Pancreas (tissue), 10 donors: ENCODE measurements around the gene GALNT9. TPM values are rescaled to one million over a fixed set of nuclear protein-coding genes. Genes with fewer than 3 reads are reported as not detected.

Experiments used
- ATAC-seq, 4 donors: fragments of 200-7000 bp; cut with Tn5 transposase; one replicate each; pipeline versions ENCODE4 v1.8.0 to v1.9.1; 2020; ENCODE audit warnings: mild to moderate bottlenecking in 4 of 4, moderate library complexity in 4 of 4
- DNase-seq, 6 donors: peaks; one replicate each; pipeline ENCODE4 v3.0.0-alpha.2; 2020
- FAIRE-seq: peaks from 2 replicates; lab custom pipeline; 2012; peaks lifted over from hg19 to GRCh38; lab: Jason Lieb, UNC
- H3K27ac ChIP-seq, 4 donors: fragments of 200-600 bp; sonication (generic); 1 replicate in 3 of 4; 2 replicates in 1 of 4; pipeline versions ENCODE4 v1.5.0 to v1.8.0; 2020
- H3K27me3 ChIP-seq, 4 donors: fragments of 200-600 bp; one replicate each; pipeline ENCODE4 v1.8.0; 2021
- H3K36me3 ChIP-seq, 3 donors: fragments of 200-600 bp; sonication (generic) in 1 of 3; one replicate each; pipeline versions ENCODE4 v1.5.0 to v1.8.0; 2020 to 2021
- H3K4me1 ChIP-seq, 3 donors: fragments of 200-600 bp; one replicate each; pipeline ENCODE4 v1.8.0; 2021
- H3K4me3 ChIP-seq, 4 donors: fragments of 200-600 bp; sonication (generic) in 2 of 4; one replicate each; pipeline versions ENCODE4 v1.5.0 to v1.8.0; 2020 to 2021
- H3K9me3 ChIP-seq, 4 donors: fragments of 200-600 bp; one replicate each; pipeline ENCODE4 v1.8.0; 2021
- WGBS, 2 donors: extraction: QIAGEN DNeasy Blood & Tissue Kit; methylation state at CpG; one replicate each; pipeline ENCODE4 v1.1.7; 2013; 5-methylcytosine and 5-hydroxymethylcytosine counted together
- intact Hi-C, 3 donors: fragments of 100-400 bp; cut with DNase I; formaldehyde crosslinking; loops; one replicate each; pipeline versions ENCODE4 v1.11.1 to v1.14.2; 2022
- polyA plus RNA-seq, 2 donors: library from polyadenylated mRNA; stranded (reverse); fragments of 200-250 nt; gene quantifications; one replicate each; pipeline ENCODE4 v1.2.3, GENCODE V29; 2013
- total RNA-seq, 6 donors: library from RNA; stranded (reverse); fragmentation: NEBNext Ultra II Directional in 4 of 6; extraction: Animal tissue kit (Norgen Biotek cat#: 25700) in 4 of 6; gene quantifications; one replicate each; pipeline versions ENCODE4 v1.2.1 to v1.2.4, GENCODE V29; 2021 to 2023
- TF ChIP-seq, protein P1 (sequence below), 4 donors: fragments of 200-600 bp; sonication (generic) in 3 of 4; IDR thresholded peaks; one replicate each; pipeline versions ENCODE4 v1.5.0 to v1.8.0; 2021; ENCODE audit warnings: antibody characterized with exemption in 4 of 4
- donor health status: healthy with polysubstance abuse.
- donor health status: DM: no; HTN: no; CAD: no; lungs with moderate emphysema.
- donor health status: DM: no; HTN: no; CAD: no.
- donor health status: control.
- donor health status: control.
- donor health status: Bipolar disorder and iron deficiency.
- donor health status: DM: yes; HTN: yes; CAD: no.
- donor health status: DM: no; HTN: no; CAD: no.
- donor health status: DM: no; HTN: no; CAD: no.
- donor health status: DM: yes; HTN: yes; CAD: no.

The GALNT9 gene
- total and polyA plus RNA-seq, 8 donors = 0.09 to 0.46 (median 0.25) TPM; not detected in 5

DNA sequence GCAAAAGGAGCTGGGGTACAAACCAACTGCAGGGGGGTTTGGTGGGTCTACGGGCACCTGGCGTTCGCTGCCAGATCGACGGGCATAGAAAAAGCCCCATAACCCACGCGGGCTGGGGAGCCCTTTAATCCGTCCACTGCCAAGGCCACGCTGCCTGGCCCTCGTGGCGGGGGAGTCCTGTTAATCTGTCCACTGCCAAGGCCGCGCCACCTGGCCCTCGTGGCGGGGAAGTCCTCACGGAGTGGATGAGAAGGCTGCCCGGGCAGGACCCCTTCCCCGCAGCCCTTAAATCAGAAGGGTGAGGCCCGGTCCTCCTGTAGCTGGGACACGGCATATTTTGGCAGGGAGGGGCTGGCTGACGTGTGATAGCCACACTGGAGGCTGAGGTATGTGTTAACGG is 99.0 kb downstream of the GALNT9 start:
- FAIRE-seq = no peak
- intact Hi-C loops = no loop called here
- Histone ChIP-seq H3K9me3 (no peaks in the 10 kb centered on the region), H3K4me1 (no peaks in the 10 kb centered on the region), H3K27ac (no peak overlapping the region), H3K4me3 (no peak overlapping the region), H3K36me3 (no peaks in the 10 kb centered on the region), H3K27me3 (peaks cover 0 to 13% (median 2%) of the 10 kb centered on the region in 4 donors)
- ATAC-seq = no peak
- TF ChIP-seq, protein P1, sequence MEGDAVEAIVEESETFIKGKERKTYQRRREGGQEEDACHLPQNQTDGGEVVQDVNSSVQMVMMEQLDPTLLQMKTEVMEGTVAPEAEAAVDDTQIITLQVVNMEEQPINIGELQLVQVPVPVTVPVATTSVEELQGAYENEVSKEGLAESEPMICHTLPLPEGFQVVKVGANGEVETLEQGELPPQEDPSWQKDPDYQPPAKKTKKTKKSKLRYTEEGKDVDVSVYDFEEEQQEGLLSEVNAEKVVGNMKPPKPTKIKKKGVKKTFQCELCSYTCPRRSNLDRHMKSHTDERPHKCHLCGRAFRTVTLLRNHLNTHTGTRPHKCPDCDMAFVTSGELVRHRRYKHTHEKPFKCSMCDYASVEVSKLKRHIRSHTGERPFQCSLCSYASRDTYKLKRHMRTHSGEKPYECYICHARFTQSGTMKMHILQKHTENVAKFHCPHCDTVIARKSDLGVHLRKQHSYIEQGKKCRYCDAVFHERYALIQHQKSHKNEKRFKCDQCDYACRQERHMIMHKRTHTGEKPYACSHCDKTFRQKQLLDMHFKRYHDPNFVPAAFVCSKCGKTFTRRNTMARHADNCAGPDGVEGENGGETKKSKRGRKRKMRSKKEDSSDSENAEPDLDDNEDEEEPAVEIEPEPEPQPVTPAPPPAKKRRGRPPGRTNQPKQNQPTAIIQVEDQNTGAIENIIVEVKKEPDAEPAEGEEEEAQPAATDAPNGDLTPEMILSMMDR (IDR thresholded peaks at IDR 0.05) = no peak
- WGBS, 2 donors = 67 to 79% methylated on average over 22 of the region's 22 CpGs
- no peak for DNase-seq

DNA sequence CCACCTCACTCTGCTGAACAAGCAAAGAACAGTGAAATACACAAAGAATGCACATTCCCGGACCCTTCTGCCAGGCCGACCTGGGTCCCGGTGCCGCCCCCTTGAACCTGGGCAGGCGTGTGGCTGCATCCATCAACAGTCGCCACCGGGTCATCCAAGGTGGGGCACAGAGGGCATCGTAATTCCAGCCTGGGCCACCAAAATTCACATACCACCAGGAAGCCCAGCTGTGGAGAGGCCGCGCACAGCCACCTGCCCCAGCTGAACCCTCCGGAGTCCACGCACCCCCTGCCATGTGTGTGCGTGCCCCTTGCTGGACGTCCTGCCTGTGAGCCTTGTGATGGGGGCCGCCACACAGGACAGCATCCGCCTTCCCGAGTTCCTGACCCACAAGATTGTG is 99.5 kb downstream of the GALNT9 start:
- no peaks in the 10 kb centered on the region for H3K9me3 ChIP-seq
- H3K27ac ChIP-seq = no peak overlapping the region
- no peaks in the 10 kb centered on the region for H3K36me3 ChIP-seq
- WGBS, 2 donors = 72 to 84% methylated on average over 17 of the region's 17 CpGs
- peaks cover 0 to 13% (median 2%) of the 10 kb centered on the region in 4 donors for H3K27me3 ChIP-seq
- no peak for DNase-seq
- intact Hi-C loops = no loop called here
- FAIRE-seq = no peak
- no peak for ATAC-seq
- no peaks in the 10 kb centered on the region for H3K4me1 ChIP-seq
- TF ChIP-seq, protein P1 (IDR thresholded peaks at IDR 0.05) = no peak
- no peak overlapping the region for H3K4me3 ChIP-seq

DNA sequence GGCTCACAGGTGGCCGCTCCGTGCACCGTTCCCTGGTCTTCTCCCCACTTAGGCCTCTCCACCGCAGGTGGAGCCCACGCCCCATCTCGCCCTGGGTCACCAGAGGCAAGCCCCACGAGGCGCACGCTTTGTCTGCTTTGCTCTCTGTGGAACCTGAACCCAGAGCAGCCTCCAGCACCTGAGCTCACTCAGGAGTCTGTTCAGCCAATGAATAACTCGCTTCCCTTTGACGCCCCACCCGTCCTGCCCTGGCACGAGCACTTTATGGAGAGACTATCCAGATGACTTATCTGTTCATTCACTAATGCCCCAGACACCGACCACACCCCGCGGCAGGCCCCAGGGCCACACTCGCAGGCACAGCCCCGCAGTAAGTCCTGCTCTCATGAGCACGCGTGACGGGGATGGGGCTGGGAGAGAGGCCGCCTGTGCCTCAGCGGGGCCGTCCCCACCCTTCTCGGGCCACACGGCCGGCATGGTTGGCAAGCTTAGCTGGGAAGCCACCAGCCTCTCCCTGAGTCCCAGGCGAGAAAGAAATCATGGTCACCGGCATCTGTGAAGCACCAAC is 100.1 kb downstream of the GALNT9 start:
- TF ChIP-seq, protein P1 (IDR thresholded peaks at IDR 0.05) = no peak
- 70 to 76% methylated on average over 29 of the region's 29 CpGs for WGBS, 2 donors
- H3K27me3 ChIP-seq = peaks cover 0 to 13% (median 2%) of the 10 kb centered on the region in 4 donors
- no peaks in the 10 kb centered on the region for H3K4me1 ChIP-seq
- no peaks in the 10 kb centered on the region for H3K9me3 ChIP-seq
- H3K4me3 ChIP-seq = no peak overlapping the region
- no peak overlapping the region for H3K27ac ChIP-seq
- no peak for ATAC-seq
- DNase-seq = peak in 2 of 6 donors; percentile 36 to 47
- H3K36me3 ChIP-seq = no peaks in the 10 kb centered on the region
- intact Hi-C loops = no loop called here
- no peak for FAIRE-seq

DNA sequence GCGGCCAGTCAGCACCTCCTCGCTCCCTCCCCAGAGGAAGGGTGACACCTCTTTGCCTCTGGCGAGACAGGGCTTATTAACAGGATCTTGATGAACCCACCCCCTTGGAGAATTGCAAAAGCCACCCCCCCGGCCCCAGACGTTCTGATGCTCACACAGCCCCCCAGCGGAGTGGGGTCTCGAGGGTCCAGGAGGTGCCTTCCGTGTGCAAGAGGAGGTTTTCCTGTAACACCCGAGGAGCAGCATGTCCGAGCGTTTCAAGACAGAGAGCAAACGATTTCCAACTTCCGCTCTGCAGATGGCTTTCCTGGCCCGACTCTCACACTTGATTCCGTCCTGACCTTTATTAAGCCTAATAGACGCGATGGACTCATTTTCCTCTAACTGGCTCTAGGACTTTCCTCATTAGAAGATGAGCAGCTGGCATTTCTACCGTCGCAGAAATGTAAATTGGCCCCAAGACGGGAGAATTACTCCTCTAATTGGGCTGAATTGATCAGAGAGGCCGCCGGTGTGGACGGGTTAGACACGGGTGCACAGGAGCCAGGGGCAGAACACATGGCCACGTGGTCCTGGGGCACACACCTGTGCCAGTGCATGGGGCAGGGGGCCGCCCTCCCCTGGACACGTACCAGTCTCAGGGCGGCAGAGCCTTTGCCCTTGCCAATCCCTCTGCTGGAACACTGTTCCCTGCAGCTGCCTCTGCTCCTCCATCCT is 100.8 kb downstream of the GALNT9 start:
- TF ChIP-seq, protein P1 (IDR thresholded peaks at IDR 0.05) = no peak
- peaks cover 0 to 13% (median 2%) of the 10 kb centered on the region in 4 donors for H3K27me3 ChIP-seq
- WGBS, 2 donors = 44 to 49% methylated on average over 28 of the region's 28 CpGs
- H3K4me3 ChIP-seq = no peak overlapping the region
- H3K9me3 ChIP-seq = no peaks in the 10 kb centered on the region
- no peaks in the 10 kb centered on the region for H3K4me1 ChIP-seq
- intact Hi-C loops = no loop called here
- FAIRE-seq (no peak), DNase-seq (peak in 1 of 6 donors; percentile 41), ATAC-seq (no peak)
- no peak overlapping the region for H3K27ac ChIP-seq
- no peaks in the 10 kb centered on the region for H3K36me3 ChIP-seq
